B cell (primary cell): Measurements from ENCODE around the gene MICAL3. TPM values are rescaled to one million over a fixed set of nuclear protein-coding genes. Genes with fewer than 3 reads are reported as not detected.

Experiments
- ATAC-seq: fragments of 200-7000 bp; cut with Tn5 transposase; one replicate; pipeline ENCODE4 v1.10.0; 2021; ENCODE audit warnings: low read depth, mild to moderate bottlenecking, moderate number of reproducible peaks, moderate library complexity
- CTCF ChIA-PET: fragments of 350-600 bp; sonication (Branson Sonifier 250); formaldehyde crosslinking; loops from one replicate; lab custom pipeline; 2021; ENCODE audit warnings: antibody characterized with exemption, inconsistent platforms; lab: Charles Lee
- POLR2A ChIA-PET: fragments of 350-600 bp; sonication (Branson Sonifier 250); formaldehyde crosslinking; loops from one replicate; lab custom pipeline; 2021; ENCODE audit warnings: antibody characterized with exemption; lab: Charles Lee
- DNase-seq: peaks from one replicate; pipeline ENCODE4 v3.0.0; 2013
- H2AFZ ChIP-seq: 2 replicates; pipeline ENCODE4 v1.6.1; 2012; ENCODE audit warnings: mild to moderate bottlenecking, low read depth, low read length; ENCODE audit not compliant: insufficient read depth, poor library complexity, severe bottlenecking
- H3K27ac ChIP-seq, 2 donors: 1 replicate in 1 of 2; 2 replicates in 1 of 2; pipeline ENCODE4 v1.5.1; 2012 to 2013; ENCODE audit warnings: low read length in 2 of 2, mild to moderate bottlenecking in 2 of 2, moderate library complexity in 1 of 2
- H3K27me3 ChIP-seq, 4 experiments: fragments of 200-600 bp in 1 of 4; sonication (generic) in 1 of 4; replicated peaks in 1 of 4; 1 replicate in 2 of 4; 2 replicates in 2 of 4; pipeline versions ENCODE4 v1.6.1 to v1.7.0; 2013 to 2016; ENCODE audit warnings: low read length in 3 of 4, mild to moderate bottlenecking in 2 of 4, mixed read lengths in 1 of 4, moderate library complexity in 1 of 4; ENCODE audit not compliant: insufficient read depth in 4 of 4, control insufficient read depth in 3 of 4; ENCODE audit errors: control extremely low read depth in 1 of 4
- H3K36me3 ChIP-seq, 2 experiments: replicated peaks in 1 of 2; 1 replicate in 1 of 2; 2 replicates in 1 of 2; pipeline versions ENCODE4 v1.6.1 to v1.7.1; 2013; ENCODE audit warnings: low read length in 1 of 2; ENCODE audit not compliant: insufficient read depth in 2 of 2, control insufficient read depth in 1 of 2; ENCODE audit errors: control extremely low read depth in 1 of 2, extremely low read depth in 1 of 2
- H3K4me1 ChIP-seq, 2 donors: fragments of 200-600 bp in 1 of 2; sonication (generic) in 1 of 2; 1 replicate in 1 of 2; 2 replicates in 1 of 2; pipeline versions ENCODE4 v1.5.1 to v1.6.1; 2013 to 2017; ENCODE audit warnings: low read length in 2 of 2; ENCODE audit not compliant: control insufficient read depth in 2 of 2, insufficient read depth in 2 of 2
- H3K4me2 ChIP-seq: replicated peaks from 2 replicates; pipeline ENCODE3; 2012; ENCODE audit warnings: mild to moderate bottlenecking, low read depth, low read length; ENCODE audit not compliant: poor library complexity, severe bottlenecking
- H3K4me3 ChIP-seq, 5 experiments: fragments of 200-600 bp in 1 of 5; sonication (generic) in 1 of 5; 1 replicate in 3 of 5; 2 replicates in 2 of 5; pipeline versions ENCODE4 v1.5.1 to v1.7.0; 2011 to 2016; ENCODE audit warnings: low read length in 4 of 5, mild to moderate bottlenecking in 4 of 5, low read depth in 2 of 5, control low read depth in 1 of 5, moderate library complexity in 1 of 5; ENCODE audit not compliant: insufficient read depth in 1 of 5; ENCODE audit errors: control extremely low read depth in 1 of 5, extremely low read depth in 1 of 5
- H3K79me2 ChIP-seq: fragments of 200-600 bp; sonication (generic); one replicate; pipeline ENCODE4 v1.6.0; 2016; ENCODE audit warnings: low read length; ENCODE audit not compliant: control insufficient read depth, insufficient read depth
- H3K9ac ChIP-seq: fragments of 200-600 bp; sonication (generic); 2 replicates; pipeline ENCODE4 v1.6.1; 2017; ENCODE audit warnings: mild to moderate bottlenecking, low read length, moderate library complexity
- H3K9me3 ChIP-seq, 3 donors: one replicate each; pipeline versions ENCODE4 v1.6.1 to v1.7.1; 2013; ENCODE audit warnings: low read length in 2 of 3; ENCODE audit not compliant: control insufficient read depth in 2 of 3, insufficient read depth in 1 of 3; ENCODE audit errors: control extremely low read depth in 1 of 3
- H4K20me1 ChIP-seq: 2 replicates; pipeline ENCODE4 v1.6.0; 2012; ENCODE audit warnings: mild to moderate bottlenecking, low read length; ENCODE audit not compliant: insufficient read depth, control insufficient read depth, poor library complexity, severe bottlenecking
- H3K27ac Mint-ChIP-seq: one replicate; pipeline ENCODE4 v1.8.0; 2021; ENCODE audit warnings: mixed read lengths
- H3K27me3 Mint-ChIP-seq: one replicate; pipeline ENCODE4 v1.8.0; 2021; ENCODE audit warnings: mixed read lengths
- H3K4me1 Mint-ChIP-seq: one replicate; pipeline ENCODE4 v1.8.0; 2021; ENCODE audit warnings: mixed read lengths
- H3K4me3 Mint-ChIP-seq: one replicate; pipeline ENCODE4 v1.8.0; 2021; ENCODE audit warnings: mixed read lengths
- H3K9me3 Mint-ChIP-seq: one replicate; pipeline ENCODE4 v1.8.0; 2022; ENCODE audit warnings: mixed read lengths; ENCODE audit not compliant: insufficient read depth
- EZH2 ChIP-seq: IDR thresholded peaks from 2 replicates; pipeline ENCODE4 v1.6.1; 2012; ENCODE audit warnings: borderline replicate concordance, low read depth, mild to moderate bottlenecking, moderate library complexity, low read length; ENCODE audit not compliant: insufficient read depth, poor library complexity, severe bottlenecking
- WGBS: methylation state at CpG from one replicate; pipeline ENCODE4 v1.1.5; 2013; ENCODE audit warnings: missing lambda C conversion rate; ENCODE audit not compliant: insufficient coverage; 5-methylcytosine and 5-hydroxymethylcytosine counted together
- intact Hi-C: fragments of 100-400 bp; cut with micrococcal nuclease; formaldehyde crosslinking; loops from one replicate; pipeline ENCODE4 v1.10.0; 2022
- polyA plus RNA-seq: library from polyadenylated mRNA; depleted of rRNA; stranded (reverse); fragments of >200 nt; gene quantifications from 2 replicates; pipeline ENCODE4 v1.2.3, GENCODE V29; 2012
- total RNA-seq, 2 donors: library from RNA; stranded (reverse); fragments of 120-200 nt in 1 of 2; gene quantifications; 1 replicate in 1 of 2; 2 replicates in 1 of 2; pipeline versions ENCODE4 v1.2.3 to v1.2.4, GENCODE V29; 2013 to 2022
- TF ChIP-seq, protein P1 (sequence below): fragments of 200-600 bp; IDR thresholded peaks from one replicate; pipeline ENCODE4 v1.8.0; 2022; ENCODE audit warnings: antibody characterized with exemption, mild to moderate bottlenecking

MICAL3 gene
- total and polyA plus RNA-seq, 2 donors (not counting 1 experiment from before 2014, with no cell fraction given): 50.5 to 253 TPM

DNA sequence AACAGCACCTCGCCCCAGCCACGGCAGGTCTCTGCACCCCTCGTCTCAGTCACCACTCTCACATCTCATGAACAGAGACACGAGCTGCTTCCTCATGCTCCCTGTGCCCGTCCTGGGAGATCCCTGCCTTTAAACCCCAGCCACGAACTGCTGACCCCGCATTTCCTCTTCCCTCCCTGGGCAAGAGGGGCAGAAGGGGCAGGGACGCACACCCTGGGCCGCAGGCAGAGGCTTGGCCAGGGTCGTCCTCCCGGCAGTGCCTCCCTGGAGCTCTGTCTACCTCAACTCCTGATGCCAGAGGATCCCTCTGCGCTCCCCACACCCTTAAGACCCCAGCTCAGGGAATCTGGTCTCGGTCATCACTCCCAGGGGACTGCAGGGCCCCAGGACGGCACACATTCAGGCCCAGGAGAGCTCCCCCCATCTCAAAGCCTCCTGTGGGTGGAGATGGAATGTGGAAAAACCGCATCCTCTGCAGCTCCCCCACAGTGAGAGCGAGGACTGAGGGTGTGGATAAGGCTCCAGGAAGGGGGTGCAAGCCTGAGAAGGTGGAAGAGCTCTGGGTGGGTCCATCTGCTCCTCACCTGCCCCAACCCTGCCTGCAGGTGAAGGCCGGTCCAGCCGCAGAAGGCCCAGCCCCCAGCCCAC lies 251.3 kb downstream of the MICAL3 start:
- H3K4me1 ChIP-seq: peaks cover 55 to 84% of the 10 kb centered on the region in 2 donors
- peak overlapping the region; percentile 19 to 78 (median 62) for H3K4me3 ChIP-seq
- Mint-ChIP-seq H3K27me3 (no peaks in the 10 kb centered on the region), H3K4me3 (peak overlapping the region; percentile 87), H3K9me3 (no peaks in the 10 kb centered on the region), H3K27ac (peak overlapping the region; percentile 93), H3K4me1 (peaks cover 69% of the 10 kb centered on the region)
- no peaks in the 10 kb centered on the region for H3K27me3 ChIP-seq
- H3K4me2 ChIP-seq: peak overlapping the region; percentile 99
- 16% methylated on average over 14 of the region's 18 CpGs for WGBS
- TF ChIP-seq EZH2: no peak
- TF ChIP-seq, protein P1, sequence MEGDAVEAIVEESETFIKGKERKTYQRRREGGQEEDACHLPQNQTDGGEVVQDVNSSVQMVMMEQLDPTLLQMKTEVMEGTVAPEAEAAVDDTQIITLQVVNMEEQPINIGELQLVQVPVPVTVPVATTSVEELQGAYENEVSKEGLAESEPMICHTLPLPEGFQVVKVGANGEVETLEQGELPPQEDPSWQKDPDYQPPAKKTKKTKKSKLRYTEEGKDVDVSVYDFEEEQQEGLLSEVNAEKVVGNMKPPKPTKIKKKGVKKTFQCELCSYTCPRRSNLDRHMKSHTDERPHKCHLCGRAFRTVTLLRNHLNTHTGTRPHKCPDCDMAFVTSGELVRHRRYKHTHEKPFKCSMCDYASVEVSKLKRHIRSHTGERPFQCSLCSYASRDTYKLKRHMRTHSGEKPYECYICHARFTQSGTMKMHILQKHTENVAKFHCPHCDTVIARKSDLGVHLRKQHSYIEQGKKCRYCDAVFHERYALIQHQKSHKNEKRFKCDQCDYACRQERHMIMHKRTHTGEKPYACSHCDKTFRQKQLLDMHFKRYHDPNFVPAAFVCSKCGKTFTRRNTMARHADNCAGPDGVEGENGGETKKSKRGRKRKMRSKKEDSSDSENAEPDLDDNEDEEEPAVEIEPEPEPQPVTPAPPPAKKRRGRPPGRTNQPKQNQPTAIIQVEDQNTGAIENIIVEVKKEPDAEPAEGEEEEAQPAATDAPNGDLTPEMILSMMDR: no peak
- H3K36me3 ChIP-seq: peaks cover 0 to 3% of the 10 kb centered on the region in 2 experiments
- ChIA-PET POLR2A (interaction anchor here (0.5 to 3.9 kb wide), 6 partner anchors 9 to 295 kb away, joined by 3 to 14 read pairs (median 8); no protein-coding TSS in a partner anchor), CTCF (interaction anchor here (0.5 to 6.6 kb wide), 10 partner anchors 12 to 306 kb away, joined by 3 to 73 read pairs (median 4); no protein-coding TSS in a partner anchor)
- peak overlapping the region; percentile 57 to 86 for H3K27ac ChIP-seq
- peak overlapping the region; percentile 74 for H3K9ac ChIP-seq
- ATAC-seq: no peak
- intact Hi-C loops: loop anchor here (1.0 to 5.0 kb wide), 3 partner anchors 8 to 229 kb away; partner anchors contain the start of gene BCL2L13
- H4K20me1 ChIP-seq: peaks cover 19% of the 10 kb centered on the region
- H3K79me2 ChIP-seq: peaks cover 48% of the 10 kb centered on the region
- peak; percentile 50 for DNase-seq
- H3K9me3 ChIP-seq: no peaks in the 10 kb centered on the region
- H2AFZ ChIP-seq: peak overlapping the region; percentile 73
